HepG2 (cell line): ENCODE data around the gene SLC22A4. TPM values are rescaled to one million over a fixed set of nuclear protein-coding genes. Genes with fewer than 3 reads are reported as not detected.

Experiments
- BATF2 ChIP-seq: sonication (generic); formaldehyde crosslinking; IDR thresholded peaks from 2 replicates; pipeline ENCODE4 v1.8.0; 2022; ENCODE audit warnings: mild to moderate bottlenecking, missing genetic modification reagents, moderate library complexity
- CTCF ChIP-seq: sonication (generic); formaldehyde crosslinking; IDR thresholded peaks from 2 replicates; pipeline ENCODE4 v1.5.0; 2020; ENCODE audit warnings: mild to moderate bottlenecking, missing genetic modification reagents, moderate library complexity
- DPF2 ChIP-seq: sonication (generic); formaldehyde crosslinking; IDR thresholded peaks from 2 replicates; pipeline ENCODE4 v1.4.0; 2020; ENCODE audit warnings: mild to moderate bottlenecking, low read depth, missing genetic modification reagents, borderline replicate concordance
- HOXA3 ChIP-seq: sonication (generic); formaldehyde crosslinking; IDR thresholded peaks from 2 replicates; pipeline ENCODE4 v1.5.0; 2020; ENCODE audit warnings: missing genetic modification reagents
- SP140L ChIP-seq: sonication (generic); formaldehyde crosslinking; IDR thresholded peaks from 2 replicates; pipeline ENCODE4 v1.4.0; 2020; ENCODE audit warnings: missing genetic modification reagents, borderline replicate concordance
- YEATS4 ChIP-seq: sonication (generic); formaldehyde crosslinking; IDR thresholded peaks from 2 replicates; pipeline ENCODE4 v1.4.0; 2020; ENCODE audit warnings: missing genetic modification reagents, borderline replicate concordance
- ZGPAT ChIP-seq: IDR thresholded peaks from 2 replicates; pipeline ENCODE4 v1.6.1; 2016; ENCODE audit warnings: mild to moderate bottlenecking
- ZNF432 ChIP-seq: sonication (generic); formaldehyde crosslinking; IDR thresholded peaks from 2 replicates; pipeline ENCODE4 v1.5.0; 2020; ENCODE audit warnings: missing genetic modification reagents, mild to moderate bottlenecking, borderline replicate concordance
- ZNF563 ChIP-seq: sonication (generic); formaldehyde crosslinking; IDR thresholded peaks from 2 replicates; pipeline ENCODE4 v1.8.0; 2022; ENCODE audit warnings: mild to moderate bottlenecking, moderate library complexity, missing genetic modification reagents
- polyA plus RNA-seq, 8 experiments: library from polyadenylated mRNA; depleted of rRNA in 3 of 8; stranded (reverse) in 7 of 8; unstranded in 1 of 8; fragments of >200 nt; fragmentation: Illumina TruSeq in 4 of 8; extraction: Trizol in 4 of 8; gene quantifications; 2 replicates each; pipeline versions ENCODE4 v1.2.1 to v1.2.3, GENCODE V29; 2011 to 2016; ENCODE audit warnings: low read depth in 4 of 8, missing spikeins in 1 of 8, mixed read lengths in 1 of 8; ENCODE audit not compliant: insufficient read depth in 1 of 8
- total RNA-seq, 5 experiments: library from RNA; depleted of rRNA; stranded (reverse); fragments of >200 nt; fragmentation: Illumina TruSeq; extraction: Trizol; gene quantifications; 2 replicates each; pipeline ENCODE4 v1.2.3, GENCODE V29; 2016; ENCODE audit warnings: low read depth in 1 of 5
- TF ChIP-seq, protein P1 (sequence below): sonication (generic); formaldehyde crosslinking; IDR thresholded peaks from 2 replicates; pipeline ENCODE4 v1.4.0; 2020; ENCODE audit warnings: mild to moderate bottlenecking, missing genetic modification reagents
- TF ChIP-seq, protein P2 (sequence below): sonication (generic); formaldehyde crosslinking; IDR thresholded peaks from 2 replicates; pipeline ENCODE4 v1.8.1; 2023; ENCODE audit warnings: mild to moderate bottlenecking, missing genetic modification reagents, borderline replicate concordance
- TF ChIP-seq, protein P3 (sequence below): sonication (generic); formaldehyde crosslinking; IDR thresholded peaks from 2 replicates; pipeline ENCODE4 v1.8.0; 2022; ENCODE audit warnings: missing genetic modification reagents, mild to moderate bottlenecking, moderate library complexity, borderline replicate concordance

The SLC22A4 gene
- total and polyA plus RNA-seq, 2 of the 13 experiments (the other 11 are each of a cell fraction or from before 2014, with no cell fraction given): 0.33 to 0.62 TPM

DNA sequence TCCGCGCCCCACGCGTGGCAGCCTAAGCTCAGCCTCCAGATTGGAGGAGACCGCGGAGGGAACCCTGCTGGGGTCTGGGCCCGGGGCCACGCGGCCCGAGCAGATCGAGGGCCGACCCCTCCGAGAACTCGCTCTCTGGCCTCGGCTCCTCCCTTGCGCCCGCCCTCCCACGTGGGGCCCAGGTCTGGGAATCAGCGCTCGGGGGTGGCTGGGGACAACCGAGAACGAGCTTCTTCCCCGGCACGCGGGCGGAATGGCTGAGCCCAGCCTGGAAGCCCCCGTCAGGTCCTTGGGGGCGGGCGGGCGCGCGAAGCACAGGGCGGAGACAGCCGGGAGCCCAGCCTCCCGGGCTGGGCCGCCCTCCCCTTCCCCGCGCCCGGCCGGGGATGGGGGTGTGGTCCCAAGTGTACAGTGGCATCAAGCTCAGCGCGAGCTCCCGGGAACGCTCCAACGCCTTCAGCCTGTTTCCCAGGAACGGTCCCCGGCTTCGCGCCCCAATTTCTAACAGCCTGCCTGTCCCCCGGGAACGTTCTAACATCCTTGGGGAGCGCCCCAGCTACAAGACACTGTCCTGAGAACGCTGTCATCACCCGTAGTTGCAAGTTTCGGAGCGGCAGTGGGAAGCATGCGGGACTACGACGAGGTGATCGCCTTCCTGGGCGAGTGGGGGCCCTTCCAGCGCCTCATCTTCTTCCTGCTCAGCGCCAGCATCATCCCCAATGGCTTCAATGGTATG lies at the start of gene SLC22A4 (continued):
- TF ChIP-seq CTCF: 0 out of 2 replicates have a peak, but pooled peaks have one; percentile 1
- TF ChIP-seq HOXA3 (CRISPR knock-in tag): peak; percentile 37; the same call in 1 of the 2 replicates
- TF ChIP-seq, protein P1, sequence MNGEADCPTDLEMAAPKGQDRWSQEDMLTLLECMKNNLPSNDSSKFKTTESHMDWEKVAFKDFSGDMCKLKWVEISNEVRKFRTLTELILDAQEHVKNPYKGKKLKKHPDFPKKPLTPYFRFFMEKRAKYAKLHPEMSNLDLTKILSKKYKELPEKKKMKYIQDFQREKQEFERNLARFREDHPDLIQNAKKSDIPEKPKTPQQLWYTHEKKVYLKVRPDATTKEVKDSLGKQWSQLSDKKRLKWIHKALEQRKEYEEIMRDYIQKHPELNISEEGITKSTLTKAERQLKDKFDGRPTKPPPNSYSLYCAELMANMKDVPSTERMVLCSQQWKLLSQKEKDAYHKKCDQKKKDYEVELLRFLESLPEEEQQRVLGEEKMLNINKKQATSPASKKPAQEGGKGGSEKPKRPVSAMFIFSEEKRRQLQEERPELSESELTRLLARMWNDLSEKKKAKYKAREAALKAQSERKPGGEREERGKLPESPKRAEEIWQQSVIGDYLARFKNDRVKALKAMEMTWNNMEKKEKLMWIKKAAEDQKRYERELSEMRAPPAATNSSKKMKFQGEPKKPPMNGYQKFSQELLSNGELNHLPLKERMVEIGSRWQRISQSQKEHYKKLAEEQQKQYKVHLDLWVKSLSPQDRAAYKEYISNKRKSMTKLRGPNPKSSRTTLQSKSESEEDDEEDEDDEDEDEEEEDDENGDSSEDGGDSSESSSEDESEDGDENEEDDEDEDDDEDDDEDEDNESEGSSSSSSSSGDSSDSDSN: peak; percentile 78
- TF ChIP-seq YEATS4 (CRISPR knock-in tag): peak; percentile 76
- peak; percentile 94; the same call in 1 of the 2 replicates for TF ChIP-seq SP140L (CRISPR knock-in tag)
- TF ChIP-seq ZNF563 (CRISPR knock-in tag): peak; percentile 72; the same call in 1 of the 2 replicates
- peak; percentile 66; the same call in 1 of the 2 replicates for TF ChIP-seq ZGPAT (CRISPR knock-in tag)
- TF ChIP-seq ZNF432: no peak
- TF ChIP-seq, protein P2, sequence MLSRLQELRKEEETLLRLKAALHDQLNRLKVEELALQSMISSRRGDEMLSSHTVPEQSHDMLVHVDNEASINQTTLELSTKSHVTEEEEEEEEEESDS: no peak; the same call in 1 of the 2 replicates
- 0 out of 2 replicates have a peak, but pooled peaks have one; percentile 38 for TF ChIP-seq BATF2 (CRISPR knock-in tag)
- TF ChIP-seq, protein P3, sequence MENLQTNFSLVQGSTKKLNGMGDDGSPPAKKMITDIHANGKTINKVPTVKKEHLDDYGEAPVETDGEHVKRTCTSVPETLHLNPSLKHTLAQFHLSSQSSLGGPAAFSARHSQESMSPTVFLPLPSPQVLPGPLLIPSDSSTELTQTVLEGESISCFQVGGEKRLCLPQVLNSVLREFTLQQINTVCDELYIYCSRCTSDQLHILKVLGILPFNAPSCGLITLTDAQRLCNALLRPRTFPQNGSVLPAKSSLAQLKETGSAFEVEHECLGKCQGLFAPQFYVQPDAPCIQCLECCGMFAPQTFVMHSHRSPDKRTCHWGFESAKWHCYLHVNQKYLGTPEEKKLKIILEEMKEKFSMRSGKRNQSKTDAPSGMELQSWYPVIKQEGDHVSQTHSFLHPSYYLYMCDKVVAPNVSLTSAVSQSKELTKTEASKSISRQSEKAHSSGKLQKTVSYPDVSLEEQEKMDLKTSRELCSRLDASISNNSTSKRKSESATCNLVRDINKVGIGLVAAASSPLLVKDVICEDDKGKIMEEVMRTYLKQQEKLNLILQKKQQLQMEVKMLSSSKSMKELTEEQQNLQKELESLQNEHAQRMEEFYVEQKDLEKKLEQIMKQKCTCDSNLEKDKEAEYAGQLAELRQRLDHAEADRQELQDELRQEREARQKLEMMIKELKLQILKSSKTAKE: peak; percentile 40; the same call in 1 of the 2 replicates
- no peak for TF ChIP-seq DPF2 (CRISPR knock-in tag)
